Natural killer cell (primary cell): ENCODE data around the gene ZBTB32. TPM values are rescaled to one million over a fixed set of nuclear protein-coding genes. Genes with fewer than 3 reads are reported as not detected.

Experiments used
- ATAC-seq, 3 donors: fragments of 150-1000 bp in 2 of 3; fragments of 200-7000 bp in 1 of 3; cut with Tn5 transposase; 1 replicate in 1 of 3; 2 replicates in 2 of 3; pipeline ENCODE4 v1.10.0; 2021; ENCODE audit warnings: mild to moderate bottlenecking in 2 of 3, moderate library complexity in 2 of 3
- DNase-seq, 2 donors: peaks; one replicate each; pipeline versions ENCODE4 v3.0.0 to v3.0.0-alpha.2; 2013 to 2021; ENCODE audit warnings: mixed read lengths in 1 of 2
- H3K27ac ChIP-seq: one replicate; pipeline ENCODE4 v1.5.1; 2013; ENCODE audit warnings: mild to moderate bottlenecking, low read length
- H3K27me3 ChIP-seq: one replicate; pipeline ENCODE4 v1.6.1; 2013; ENCODE audit warnings: low read length; ENCODE audit not compliant: control insufficient read depth, insufficient read depth
- H3K36me3 ChIP-seq: one replicate; pipeline ENCODE4 v1.6.1; 2013; ENCODE audit warnings: low read length; ENCODE audit not compliant: control insufficient read depth, insufficient read depth
- H3K4me1 ChIP-seq: one replicate; pipeline ENCODE4 v1.6.1; 2013; ENCODE audit warnings: low read length; ENCODE audit not compliant: control insufficient read depth, insufficient read depth
- H3K4me3 ChIP-seq: one replicate; pipeline ENCODE4 v1.5.1; 2013; ENCODE audit warnings: low read length
- H3K9me3 ChIP-seq: one replicate; pipeline ENCODE4 v1.6.1; 2013; ENCODE audit warnings: low read length; ENCODE audit not compliant: control insufficient read depth, insufficient read depth
- H3K27ac Mint-ChIP-seq, 2 donors: one replicate each; pipeline ENCODE4 v1.8.0; 2022; ENCODE audit warnings: mild to moderate bottlenecking in 2 of 2, mixed read lengths in 2 of 2, moderate library complexity in 1 of 2
- H3K27me3 Mint-ChIP-seq, 2 donors: one replicate each; pipeline ENCODE4 v1.8.0; 2022; ENCODE audit warnings: low read depth in 2 of 2, mixed read lengths in 2 of 2
- H3K36me3 Mint-ChIP-seq: one replicate; pipeline ENCODE4 v1.8.0; 2022; ENCODE audit warnings: mixed read lengths
- H3K4me1 Mint-ChIP-seq, 2 donors: one replicate each; pipeline ENCODE4 v1.8.0; 2022; ENCODE audit warnings: mixed read lengths in 2 of 2
- H3K4me3 Mint-ChIP-seq: one replicate; pipeline ENCODE4 v1.8.0; 2022; ENCODE audit warnings: mild to moderate bottlenecking, moderate library complexity, mixed read lengths
- H3K9me3 Mint-ChIP-seq, 2 donors: one replicate each; pipeline ENCODE4 v1.8.0; 2022; ENCODE audit warnings: mixed read lengths in 2 of 2
- CTCF ChIP-seq: fragments of 200-600 bp; IDR thresholded peaks from one replicate; pipeline ENCODE4 v1.8.0; 2022; ENCODE audit warnings: antibody characterized with exemption
- WGBS: methylation state at CpG from one replicate; pipeline ENCODE4 v1.1.7; 2013; ENCODE audit warnings: missing lambda C conversion rate; ENCODE audit not compliant: insufficient coverage; 5-methylcytosine and 5-hydroxymethylcytosine counted together
- intact Hi-C: fragments of 100-400 bp; cut with micrococcal nuclease; formaldehyde crosslinking; loops from one replicate; pipeline ENCODE4 v1.14.2; 2022
- total RNA-seq, 4 donors: library from RNA; stranded (reverse); fragments of 120-200 nt in 1 of 4; gene quantifications; one replicate each; pipeline versions ENCODE4 v1.2.3 to v1.2.4, GENCODE V29; 2013 to 2022

Gene ZBTB32
- total RNA-seq, 3 donors from 2014 or later (not counting 1 experiment from before 2014, with no cell fraction given), result 0.27 to 1.8 (median 0.35) TPM

GRCh38 chr19:35738021-35738886, 33.9 kb downstream of the ZBTB32 start:
- Mint-ChIP-seq H3K4me3 (no peak overlapping the region), H3K9me3 (no peaks in the 10 kb centered on the region), H3K36me3 (no peaks in the 10 kb centered on the region), H3K4me1 (peaks cover 21 to 51% of the 10 kb centered on the region in 2 donors), H3K27ac (no peak overlapping the region), H3K27me3 (no peaks in the 10 kb centered on the region)
- no peak for TF ChIP-seq CTCF
- 90% methylated on average over 36 of the region's 37 CpGs for WGBS
- Histone ChIP-seq H3K4me1 (peaks cover 34% of the 10 kb centered on the region), H3K36me3 (peaks cover 48% of the 10 kb centered on the region), H3K9me3 (no peaks in the 10 kb centered on the region), H3K27ac (no peak overlapping the region), H3K27me3 (no peaks in the 10 kb centered on the region), H3K4me3 (no peak overlapping the region)
- no peak for DNase-seq
- no peak for ATAC-seq
- intact Hi-C loops, result no loop called here

GRCh38 chr19:35738887-35739229, 34.5 kb downstream of the ZBTB32 start:
- no peak overlapping the region for H3K27ac ChIP-seq
- no peak overlapping the region for H3K4me3 ChIP-seq
- DNase-seq (no peak), ATAC-seq (no peak)
- intact Hi-C loops, result no loop called here
- Mint-ChIP-seq H3K9me3 (no peaks in the 10 kb centered on the region), H3K4me1 (peaks cover 19 to 48% of the 10 kb centered on the region in 2 donors), H3K27me3 (no peaks in the 10 kb centered on the region), H3K4me3 (peak overlapping the region; percentile 31), H3K36me3 (no peaks in the 10 kb centered on the region), H3K27ac (no peak overlapping the region)
- no peaks in the 10 kb centered on the region for H3K27me3 ChIP-seq
- H3K36me3 ChIP-seq, result peaks cover 42% of the 10 kb centered on the region
- H3K9me3 ChIP-seq, result no peaks in the 10 kb centered on the region
- no peak for TF ChIP-seq CTCF
- peaks cover 41% of the 10 kb centered on the region for H3K4me1 ChIP-seq
- 100% methylated on average over 2 of the region's 2 CpGs for WGBS

GRCh38 chr19:35739275-35740107, 35.1 kb downstream of the ZBTB32 start:
- intact Hi-C loops, result loop anchor here (1.0 to 10.0 kb wide), 3 partner anchors 22 to 165 kb away; partner anchors contain the start of genes ARHGAP33, HCST, NFKBID and TYROBP
- H3K27me3 ChIP-seq, result no peaks in the 10 kb centered on the region
- Mint-ChIP-seq H3K27me3 (no peaks in the 10 kb centered on the region), H3K36me3 (no peaks in the 10 kb centered on the region), H3K4me3 (peak overlapping the region; percentile 49), H3K9me3 (no peaks in the 10 kb centered on the region), H3K27ac (no peak overlapping the region), H3K4me1 (peaks cover 19 to 47% of the 10 kb centered on the region in 2 donors)
- WGBS, result 91% methylated on average over 28 of the region's 29 CpGs
- ATAC-seq, result no peak
- H3K36me3 ChIP-seq, result peaks cover 37% of the 10 kb centered on the region
- no peak overlapping the region for H3K27ac ChIP-seq
- H3K4me1 ChIP-seq, result peaks cover 47% of the 10 kb centered on the region
- H3K4me3 ChIP-seq, result peak overlapping the region; percentile 67
- TF ChIP-seq CTCF, result no peak
- H3K9me3 ChIP-seq, result no peaks in the 10 kb centered on the region
- peak in 1 of 2 donors; percentile 19 for DNase-seq
